ENCODE results near the gene ABAT.
A peak's percentile ranks its signal among the peaks of the same experiment; 100 is the strongest.

ABAT gene

GRCh38 chr16:8673611-8674412, 605 bp upstream of the ABAT start:
- TF ChIP-seq CTCF (IDR thresholded peaks at IDR 0.05; ENCODE audit: low read depth, low read length) = no peak
- peak overlapping the region; percentile 67 for H3K4me3 ChIP-seq (ENCODE audit: low read depth, low read length)

- no peak for TF ChIP-seq CTCF (IDR thresholded peaks at IDR 0.05; ENCODE audit: low read depth, low read length)
- peak overlapping the region; percentile 67 for H3K4me3 ChIP-seq (ENCODE audit: low read depth, low read length)
These were observed 1.1 kb downstream of the ABAT start for GRCh38 chr16:8675183-8676159.

- no peak for TF ChIP-seq CTCF (IDR thresholded peaks at IDR 0.05; ENCODE audit: low read depth, low read length)
- H3K4me3 ChIP-seq (ENCODE audit: low read depth, low read length) = no peak overlapping the region
These were observed 1.7 kb downstream of the ABAT start for GRCh38 chr16:8676160-8676547.

GRCh38 chr16:8676737-8677375, 2.4 kb downstream of the ABAT start:
- TF ChIP-seq CTCF (IDR thresholded peaks at IDR 0.05; ENCODE audit: low read depth, low read length) = no peak
- no peak overlapping the region for H3K4me3 ChIP-seq (ENCODE audit: low read depth, low read length)

GRCh38 chr16:8677481-8677880, 3.1 kb downstream of the ABAT start:
- H3K4me3 ChIP-seq (ENCODE audit: low read depth, low read length) = no peak overlapping the region
- TF ChIP-seq CTCF (IDR thresholded peaks at IDR 0.05; ENCODE audit: low read depth, low read length) = no peak

GRCh38 chr16:8678068-8678927, 3.9 kb downstream of the ABAT start:
- TF ChIP-seq CTCF (IDR thresholded peaks at IDR 0.05; ENCODE audit: low read depth, low read length) = no peak
- H3K4me3 ChIP-seq (ENCODE audit: low read depth, low read length) = no peak overlapping the region
